Measurements from ENCODE around the gene ZER1.
"Not testable (repeated sequence)": the region's sequence is repeated elsewhere in the genome, so short reads cannot be mapped to it uniquely, and the experiment has no call there.

The ZER1 gene

GRCh38 chr9:128790536-128790935 is 18.8 kb upstream of the ZER1 start:
- DNase-seq: no peak

GRCh38 chr9:128788445-128788844 is 16.7 kb upstream of the ZER1 start:
- DNase-seq: no peak

- DNase-seq: no peak
These were observed 15.9 kb upstream of the ZER1 start for GRCh38 chr9:128787659-128788058.

GRCh38 chr9:128786681-128787601 is 15.2 kb upstream of the ZER1 start, which contains the start of gene TBC1D13:
TBC1D13 (plus strand) TSS chr9:128787253; CDS start chr9:128787354, 101 bp downstream.
- peak; percentile 83 for DNase-seq

GRCh38 chr9:128785427-128785826 is 13.7 kb upstream of the ZER1 start:
- DNase-seq: no peak

- no peak for DNase-seq
These were observed 10.9 kb upstream of the ZER1 start for GRCh38 chr9:128782669-128783068.

GRCh38 chr9:128781187-128782070 is 9.7 kb upstream of the ZER1 start:
- DNase-seq: no peak

GRCh38 chr9:128780093-128780492 is 8.4 kb upstream of the ZER1 start:
- not testable (repeated sequence) for DNase-seq

- DNase-seq: no peak
These were observed 3.1 kb upstream of the ZER1 start for GRCh38 chr9:128774804-128775203.

GRCh38 chr9:128773049-128773448 is 1.3 kb upstream of the ZER1 start:
- no peak for DNase-seq

GRCh38 chr9:128771094-128771721 is 519 bp downstream of the ZER1 start:
- DNase-seq: peak; percentile 71

- DNase-seq: no peak
These were observed 1.3 kb downstream of the ZER1 start for GRCh38 chr9:128770286-128771030.

- DNase-seq: no peak
These were observed 3.1 kb downstream of the ZER1 start for GRCh38 chr9:128768606-128769005.

- no peak for DNase-seq
These were observed 6.2 kb downstream of the ZER1 start for GRCh38 chr9:128765499-128765898.

GRCh38 chr9:128764361-128764760 is 7.4 kb downstream of the ZER1 start:
- no peak for DNase-seq

- DNase-seq: no peak
These were observed 8.9 kb downstream of the ZER1 start for GRCh38 chr9:128762671-128763449.

- DNase-seq: no peak
These were observed 14.1 kb downstream of the ZER1 start for GRCh38 chr9:128757602-128758001.

- DNase-seq: no peak
These were observed 18.1 kb downstream of the ZER1 start for GRCh38 chr9:128753627-128754026.

GRCh38 chr9:128750926-128751595 is 20.7 kb downstream of the ZER1 start:
- DNase-seq: no peak

- no peak for DNase-seq
These were observed 24.5 kb downstream of the ZER1 start for GRCh38 chr9:128747241-128747640.

Measured in right kidney (tissue), 1 donor.